DOHH2 (cell line): ENCODE measurements around the gene PKHD1.

ENCODE experiments used
- CTCF ChIP-seq: fragments of 200-600 bp; sonication (generic); IDR thresholded peaks from one replicate; pipeline ENCODE4 v1.5.1; 2014; ENCODE audit warnings: antibody characterized with exemption, mild to moderate bottlenecking, low read depth, low read length; ENCODE audit not compliant: poor library complexity, severe bottlenecking
- EZH2phosphoT487 ChIP-seq: fragments of 200-600 bp; sonication (generic); IDR thresholded peaks from 2 replicates; pipeline ENCODE4 v1.6.1; 2017; ENCODE audit warnings: borderline replicate concordance, mild to moderate bottlenecking, antibody characterized with exemption, low read length, moderate library complexity, mixed read lengths

- TF ChIP-seq CTCF (no peak), EZH2phosphoT487 (no peak)
Observed at GRCh38 chr6:51793393-51793792, 294.0 kb downstream of the PKHD1 start.
